ENCODE data around the gene CDK17.

- TF ChIP-seq, protein P1, sequence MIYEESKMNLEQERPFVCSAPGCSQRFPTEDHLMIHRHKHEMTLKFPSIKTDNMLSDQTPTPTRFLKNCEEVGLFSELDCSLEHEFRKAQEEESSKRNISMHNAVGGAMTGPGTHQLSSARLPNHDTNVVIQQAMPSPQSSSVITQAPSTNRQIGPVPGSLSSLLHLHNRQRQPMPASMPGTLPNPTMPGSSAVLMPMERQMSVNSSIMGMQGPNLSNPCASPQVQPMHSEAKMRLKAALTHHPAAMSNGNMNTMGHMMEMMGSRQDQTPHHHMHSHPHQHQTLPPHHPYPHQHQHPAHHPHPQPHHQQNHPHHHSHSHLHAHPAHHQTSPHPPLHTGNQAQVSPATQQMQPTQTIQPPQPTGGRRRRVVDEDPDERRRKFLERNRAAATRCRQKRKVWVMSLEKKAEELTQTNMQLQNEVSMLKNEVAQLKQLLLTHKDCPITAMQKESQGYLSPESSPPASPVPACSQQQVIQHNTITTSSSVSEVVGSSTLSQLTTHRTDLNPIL (CRISPR knock-in tag; IDR thresholded peaks at IDR 0.05; ENCODE audit: low read depth), result no peak
- no peak for TF ChIP-seq ZFP3 (CRISPR knock-in tag; IDR thresholded peaks at IDR 0.05)
- TF ChIP-seq OSR1 (CRISPR knock-in tag; IDR thresholded peaks at IDR 0.05), result no peak
- TF ChIP-seq CSDC2 (CRISPR knock-in tag; IDR thresholded peaks at IDR 0.05), result no peak
These were observed 1.7 kb downstream of the CDK17 start for GRCh38 chr12:96398424-96399119.
